Adrenal gland (tissue), 5 donors: ENCODE results near the gene CHRNG.

Experiments used
- CTCF ChIP-seq, 6 experiments: fragments of 450-650 bp in 4 of 6; fragments of 200-600 bp in 2 of 6; sonication (generic) in 1 of 6; IDR thresholded peaks; 1 replicate in 5 of 6; 2 replicates in 1 of 6; pipeline versions ENCODE4 v1.5.1 to v1.8.0; 2016 to 2021; ENCODE audit warnings: antibody characterized with exemption in 6 of 6, mild to moderate bottlenecking in 2 of 6, moderate library complexity in 1 of 6
- POLR2A ChIP-seq, 2 donors: fragments of 450-650 bp; IDR thresholded peaks; one replicate each; pipeline ENCODE4 v1.6.1; 2017; ENCODE audit warnings: antibody characterized with exemption in 2 of 2, mild to moderate bottlenecking in 2 of 2, moderate library complexity in 1 of 2
- donor health status: DM: no; HTN: no; CAD: no.

GRCh38 chr2:232498452-232498851 lies 41.0 kb upstream of the CHRNG start:
- no peak for TF ChIP-seq CTCF (IDR thresholded peaks at IDR 0.05)
- no peak for TF ChIP-seq POLR2A (IDR thresholded peaks at IDR 0.05)
